Measurements from ENCODE around the gene ITCH. TPM values are rescaled to one million over a fixed set of nuclear protein-coding genes. Genes with fewer than 3 reads are reported as not detected.

The ITCH gene
- total and polyA plus RNA-seq, 2 of the 8 experiments (the other 6 are each of a cell fraction or from before 2014, with no cell fraction given) = 3.9 to 45.2 TPM

GRCh38 chr20:34345402-34345736, 17.7 kb upstream of the ITCH start (continued):
- TF ChIP-seq CHD7 (IDR thresholded peaks at IDR 0.05; ENCODE audit: insufficient replicate concordance, low read length) = no peak
- TF ChIP-seq CBX8 (IDR thresholded peaks at IDR 0.05; ENCODE audit: borderline replicate concordance, low read depth, low read length) = no peak
- TF ChIP-seq TEAD4 (IDR thresholded peaks at IDR 0.05; ENCODE audit: low read depth, low read length) = no peak
- no peak for TF ChIP-seq ATF2 (IDR thresholded peaks at IDR 0.05; ENCODE audit: low read length)
- TF ChIP-seq POLR2AphosphoS5 (IDR thresholded peaks at IDR 0.05; ENCODE audit: low read depth, low read length) = no peak
- no peak for TF ChIP-seq BACH1 (IDR thresholded peaks at IDR 0.05; ENCODE audit: low read length)
- TF ChIP-seq CEBPB (IDR thresholded peaks at IDR 0.05; ENCODE audit: low read depth, low read length) = no peak
- TF ChIP-seq JUND (IDR thresholded peaks at IDR 0.05; ENCODE audit: low read length) = no peak
- TF ChIP-seq USF2 (IDR thresholded peaks at IDR 0.05; ENCODE audit: low read length) = no peak
- TF ChIP-seq MAFK (IDR thresholded peaks at IDR 0.05; ENCODE audit: low read depth, low read length) = no peak
- no peak for TF ChIP-seq SP4 (IDR thresholded peaks at IDR 0.05; ENCODE audit: low read length)
